Adrenal gland (tissue), 12 donors: Measurements from ENCODE around the gene MALL. TPM values are rescaled to one million over a fixed set of nuclear protein-coding genes. Genes with fewer than 3 reads are reported as not detected.

Experiments used
- DNase-seq, 7 donors: peaks; one replicate each; pipeline ENCODE4 v3.0.0-alpha.2; 2019 to 2020
- H3K27ac ChIP-seq, 5 donors: fragments of 200-600 bp; sonication (generic) in 4 of 5; 1 replicate in 3 of 5; 2 replicates in 2 of 5; pipeline versions ENCODE4 v1.5.1 to v1.8.0; 2016 to 2020; ENCODE audit warnings: mild to moderate bottlenecking in 1 of 5
- H3K27me3 ChIP-seq: fragments of 200-600 bp; 2 replicates; pipeline ENCODE4 v1.8.0; 2021
- H3K36me3 ChIP-seq, 2 donors: fragments of 200-600 bp; replicated peaks in 1 of 2; 1 replicate in 1 of 2; 2 replicates in 1 of 2; pipeline versions ENCODE4 v1.5.1 to v1.8.0; 2018 to 2022
- H3K4me1 ChIP-seq, 2 donors: fragments of 200-600 bp; replicated peaks in 1 of 2; 1 replicate in 1 of 2; 2 replicates in 1 of 2; pipeline versions ENCODE4 v1.5.1 to v1.8.0; 2018 to 2021
- H3K4me3 ChIP-seq, 4 donors: fragments of 200-600 bp; sonication (generic) in 3 of 4; one replicate each; pipeline ENCODE4 v1.5.1; 2016 to 2018
- H3K9me3 ChIP-seq, 3 donors: fragments of 200-600 bp; sonication (generic) in 1 of 3; replicated peaks in 1 of 3; 1 replicate in 2 of 3; 2 replicates in 1 of 3; pipeline versions ENCODE4 v1.5.1 to v1.8.0; 2016 to 2021
- POLR2A ChIP-seq, 2 donors: fragments of 450-650 bp; IDR thresholded peaks; one replicate each; pipeline ENCODE4 v1.6.1; 2017; ENCODE audit warnings: antibody characterized with exemption in 2 of 2, mild to moderate bottlenecking in 2 of 2, moderate library complexity in 1 of 2
- WGBS, 4 donors: extraction: QIAGEN DNeasy Blood & Tissue Kit in 2 of 4; methylation state at CpG; one replicate each; pipeline versions ENCODE4 v1.1.5 to v1.1.7; 2013 to 2017; 5-methylcytosine and 5-hydroxymethylcytosine counted together
- intact Hi-C, 2 donors: fragments of 100-400 bp; cut with DNase I; formaldehyde crosslinking; loops; one replicate each; pipeline versions ENCODE4 v1.14.1 to v1.15.0; 2022 to 2023
- polyA plus RNA-seq, 3 donors: library from polyadenylated mRNA; stranded (reverse); fragments of 200-250 nt in 2 of 3; fragments of 350-450 nt in 1 of 3; fragmentation: Illumina TruSeq in 1 of 3; extraction: RNeasy Lipid Tissue Mini Kit (QIAGEN cat#74804) in 1 of 3; gene quantifications; one replicate each; pipeline ENCODE4 v1.2.3, GENCODE V29; 2013 to 2014
- total RNA-seq, 9 donors: library from RNA; depleted of rRNA in 4 of 9; stranded (reverse); fragments of >200 nt in 4 of 9; fragments of 120-200 nt in 1 of 9; fragmentation: NEBNext Ultra II Directional in 1 of 9; extraction: Animal tissue kit (Norgen Biotek cat#: 25700) in 1 of 9; gene quantifications; one replicate each; pipeline versions ENCODE4 v1.1.0 to v1.2.4, GENCODE V29; 2013 to 2023
- TF ChIP-seq, protein P1 (sequence below), 6 experiments: fragments of 450-650 bp in 4 of 6; fragments of 200-600 bp in 2 of 6; sonication (generic) in 1 of 6; IDR thresholded peaks; 1 replicate in 5 of 6; 2 replicates in 1 of 6; pipeline versions ENCODE4 v1.5.1 to v1.8.0; 2016 to 2021; ENCODE audit warnings: antibody characterized with exemption in 6 of 6, mild to moderate bottlenecking in 2 of 6, moderate library complexity in 1 of 6
- donor health status: healthy with polysubstance abuse.
- donor health status: Bipolar disorder and iron deficiency.
- donor health status: DM: yes; HTN: yes; CAD: no.
- donor health status: DM: no; HTN: no; CAD: no.
- donor health status: DM: no; HTN: no; CAD: no.
- donor health status: DM: yes; HTN: yes; CAD: no.

Gene MALL
- total and polyA plus RNA-seq, 12 donors: 0.94 to 10.1 (median 4.8) TPM

DNA sequence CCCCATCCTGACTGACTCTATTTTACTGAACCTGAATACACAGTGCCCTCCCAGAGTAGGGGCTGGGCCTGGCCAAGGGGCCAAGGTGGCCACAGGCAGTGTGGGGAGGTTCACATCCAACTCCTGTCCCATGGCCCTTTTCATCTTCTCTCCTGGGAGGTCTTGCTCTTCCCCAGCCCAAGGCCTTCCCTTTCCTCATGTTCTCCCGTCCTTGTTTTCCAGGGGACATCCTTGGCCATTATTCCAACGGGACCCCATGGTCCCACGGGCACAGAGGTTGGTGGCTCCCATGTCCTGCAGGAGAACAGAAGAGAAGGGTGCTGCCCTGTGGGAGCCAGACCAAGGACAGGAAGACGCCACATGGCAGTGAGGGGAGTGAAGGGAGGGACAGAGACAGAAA lies 10.4 kb downstream of the MALL start:
- no peak for DNase-seq
- no peaks in the 10 kb centered on the region for H3K36me3 ChIP-seq
- peaks cover 6 to 16% of the 10 kb centered on the region in 2 donors for H3K4me1 ChIP-seq
- intact Hi-C loops: no loop called here
- TF ChIP-seq POLR2A (IDR thresholded peaks at IDR 0.05): no peak
- TF ChIP-seq, protein P1, sequence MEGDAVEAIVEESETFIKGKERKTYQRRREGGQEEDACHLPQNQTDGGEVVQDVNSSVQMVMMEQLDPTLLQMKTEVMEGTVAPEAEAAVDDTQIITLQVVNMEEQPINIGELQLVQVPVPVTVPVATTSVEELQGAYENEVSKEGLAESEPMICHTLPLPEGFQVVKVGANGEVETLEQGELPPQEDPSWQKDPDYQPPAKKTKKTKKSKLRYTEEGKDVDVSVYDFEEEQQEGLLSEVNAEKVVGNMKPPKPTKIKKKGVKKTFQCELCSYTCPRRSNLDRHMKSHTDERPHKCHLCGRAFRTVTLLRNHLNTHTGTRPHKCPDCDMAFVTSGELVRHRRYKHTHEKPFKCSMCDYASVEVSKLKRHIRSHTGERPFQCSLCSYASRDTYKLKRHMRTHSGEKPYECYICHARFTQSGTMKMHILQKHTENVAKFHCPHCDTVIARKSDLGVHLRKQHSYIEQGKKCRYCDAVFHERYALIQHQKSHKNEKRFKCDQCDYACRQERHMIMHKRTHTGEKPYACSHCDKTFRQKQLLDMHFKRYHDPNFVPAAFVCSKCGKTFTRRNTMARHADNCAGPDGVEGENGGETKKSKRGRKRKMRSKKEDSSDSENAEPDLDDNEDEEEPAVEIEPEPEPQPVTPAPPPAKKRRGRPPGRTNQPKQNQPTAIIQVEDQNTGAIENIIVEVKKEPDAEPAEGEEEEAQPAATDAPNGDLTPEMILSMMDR (IDR thresholded peaks at IDR 0.05): no peak
- WGBS, 4 donors: 62 to 84% (median 70%) methylated on average over 4 of the region's 4 CpGs
- H3K27ac ChIP-seq: no peak overlapping the region
- peaks cover 6% of the 10 kb centered on the region for H3K27me3 ChIP-seq
- no peaks in the 10 kb centered on the region for H3K9me3 ChIP-seq
- no peak overlapping the region for H3K4me3 ChIP-seq

DNA sequence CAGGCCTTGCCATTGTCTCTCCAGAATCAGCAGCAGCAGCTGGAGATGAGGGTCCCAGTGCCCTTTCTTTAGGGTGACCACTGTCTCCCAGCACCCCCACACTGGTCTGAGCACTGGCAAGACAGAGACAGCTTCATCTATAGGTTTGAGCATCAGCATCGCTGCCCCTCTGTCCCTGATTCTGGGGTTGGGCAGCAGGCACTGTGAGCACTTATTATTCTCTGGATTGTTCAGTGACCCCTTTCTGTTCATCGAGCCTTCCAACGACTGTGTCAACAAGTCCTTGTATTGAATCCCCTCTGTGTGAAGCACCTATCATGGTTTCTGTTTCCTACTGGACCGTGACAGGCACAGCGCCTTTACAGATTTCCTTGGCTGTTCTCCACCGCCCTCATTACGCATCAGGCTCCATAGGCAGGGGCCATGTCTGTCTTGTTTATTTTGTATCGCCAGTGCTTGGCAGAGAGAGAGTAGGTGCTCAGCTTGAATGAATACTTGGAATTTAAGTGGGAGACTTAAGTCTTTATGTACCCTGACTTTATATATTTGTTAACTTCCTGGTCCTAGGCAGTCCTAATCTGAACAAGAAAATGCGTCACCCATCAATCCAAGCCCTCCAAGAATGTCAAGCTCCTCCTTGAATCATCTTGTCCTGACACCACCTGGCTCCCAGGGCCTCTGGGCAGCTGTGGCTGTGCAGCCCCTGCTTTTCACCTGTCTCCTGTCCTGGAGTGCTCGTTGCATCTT lies 11.4 kb downstream of the MALL start:
- Histone ChIP-seq H3K4me3 (no peak overlapping the region), H3K36me3 (no peaks in the 10 kb centered on the region), H3K4me1 (peaks cover 6 to 16% of the 10 kb centered on the region in 2 donors), H3K27ac (no peak overlapping the region), H3K27me3 (peaks cover 1% of the 10 kb centered on the region), H3K9me3 (no peaks in the 10 kb centered on the region)
- TF ChIP-seq, protein P1 (IDR thresholded peaks at IDR 0.05): no peak
- no peak for TF ChIP-seq POLR2A (IDR thresholded peaks at IDR 0.05)
- intact Hi-C loops: no loop called here
- 92 to 96% (median 93%) methylated on average over 9 to 10 of the region's 10 CpGs for WGBS, 4 donors
- DNase-seq: no peak

DNA sequence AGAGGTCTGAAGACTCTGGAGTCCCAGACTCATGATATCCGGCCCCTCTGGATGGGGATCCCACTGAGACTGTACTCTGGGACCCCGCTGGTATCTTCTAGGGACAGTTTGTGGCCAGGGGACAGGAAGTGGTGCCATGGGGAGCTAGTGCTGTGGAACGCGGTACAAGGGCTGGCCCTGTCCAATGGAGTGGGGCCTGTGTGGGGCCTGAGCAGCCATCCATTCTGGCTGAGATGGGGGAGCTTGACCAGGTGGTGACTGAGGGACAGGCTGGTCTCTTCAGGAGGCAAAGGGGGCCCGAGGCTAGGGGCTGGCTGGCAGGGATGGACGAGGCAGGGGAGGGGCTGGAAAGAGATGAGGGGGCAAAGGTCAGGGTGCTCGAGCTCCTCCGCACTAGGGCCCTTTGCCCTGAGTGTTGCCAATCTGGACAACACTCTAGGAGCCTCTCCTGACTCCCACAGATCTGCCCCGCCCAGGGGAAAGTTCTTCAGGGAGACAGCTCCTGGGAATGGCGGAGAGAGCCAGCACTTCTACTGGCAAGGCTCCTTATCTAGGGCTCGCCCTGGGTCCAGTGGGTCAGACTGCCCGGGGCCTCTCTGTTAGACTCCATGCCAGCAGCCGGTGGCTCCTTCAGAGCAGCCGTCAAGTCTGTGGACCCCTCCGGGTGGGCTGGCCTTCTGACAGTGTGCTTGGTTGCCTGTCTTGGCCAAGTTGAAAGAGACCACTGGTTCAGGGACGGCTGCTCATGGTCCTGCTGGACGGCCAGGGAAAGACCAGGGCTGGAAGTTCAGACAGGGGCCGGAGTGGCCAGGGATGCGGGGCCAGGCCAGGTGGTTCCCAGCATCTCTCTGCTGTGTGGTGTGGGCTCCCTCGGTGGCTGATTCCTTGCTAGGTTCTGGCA lies 12.3 kb downstream of the MALL start:
- H3K4me3 ChIP-seq: no peak overlapping the region
- peak in 1 of 7 donors; percentile 40 for DNase-seq
- intact Hi-C loops: no loop called here
- H3K9me3 ChIP-seq: no peaks in the 10 kb centered on the region
- no peak overlapping the region for H3K27ac ChIP-seq
- H3K27me3 ChIP-seq: no peaks in the 10 kb centered on the region
- no peaks in the 10 kb centered on the region for H3K36me3 ChIP-seq
- TF ChIP-seq POLR2A (IDR thresholded peaks at IDR 0.05): no peak
- TF ChIP-seq, protein P1 (IDR thresholded peaks at IDR 0.05): no peak
- 81 to 97% (median 88%) methylated on average over 3 to 20 of the region's 20 CpGs for WGBS, 4 donors
- H3K4me1 ChIP-seq: peaks cover 6 to 16% of the 10 kb centered on the region in 2 donors
